IMR-90 (cell line): ENCODE measurements around the gene GRM4. TPM values are rescaled to one million over a fixed set of nuclear protein-coding genes. Genes with fewer than 3 reads are reported as not detected.

Experiments used
- ATAC-seq: fragments of 200-7000 bp; cut with Tn5 transposase; 2 replicates; pipeline ENCODE4 v1.9.1; 2020; ENCODE audit warnings: low read depth, mild to moderate bottlenecking, moderate library complexity
- BruUV-seq: library from RNA; stranded (reverse); fragments of 400-500 nt; replicated peaks from 2 replicates; lab custom pipeline; 2021; lab: Mats Ljungman, UMichigan
- CTCF ChIA-PET: fragments of 300-600 bp; formaldehyde crosslinking; extraction: SDS; loops from one replicate; lab custom pipeline; 2021; ENCODE audit warnings: antibody characterized with exemption; lab: Yijun Ruan, JAX
- POLR2A ChIA-PET: fragments of 300-600 bp; sonication (Branson Sonifier 250); formaldehyde crosslinking; loops from one replicate; lab custom pipeline; 2022; ENCODE audit warnings: antibody characterized with exemption; ENCODE audit not compliant: unreplicated experiment; lab: Charles Lee
- DNase-seq: peaks from one replicate; pipeline ENCODE4 v3.0.0; 2013
- H2AFZ ChIP-seq: replicated peaks from 2 replicates; pipeline ENCODE3; 2013; ENCODE audit warnings: low read length, mild to moderate bottlenecking; ENCODE audit not compliant: poor library complexity
- H2AK5ac ChIP-seq: 2 replicates; pipeline ENCODE4 v1.6.1; 2013; ENCODE audit warnings: low read depth, low read length, inconsistent platforms
- H2AK9ac ChIP-seq: replicated peaks from 2 replicates; pipeline ENCODE3; 2013; ENCODE audit warnings: mild to moderate bottlenecking, low read depth, low read length, moderate library complexity; ENCODE audit not compliant: poor library complexity
- H2BK120ac ChIP-seq: 2 replicates; pipeline ENCODE4 v1.6.1; 2013; ENCODE audit warnings: low read depth, low read length, inconsistent platforms
- H2BK15ac ChIP-seq: 3 replicates; pipeline ENCODE4 v1.6.1; 2013; ENCODE audit warnings: low read depth, low read length, inconsistent platforms
- H2BK20ac ChIP-seq: 2 replicates; pipeline ENCODE4 v1.6.1; 2013; ENCODE audit warnings: low read depth, mild to moderate bottlenecking, inconsistent platforms, low read length, moderate library complexity
- H2BK5ac ChIP-seq: 2 replicates; pipeline ENCODE4 v1.6.1; 2013; ENCODE audit warnings: mild to moderate bottlenecking, low read depth, low read length, inconsistent platforms; ENCODE audit not compliant: poor library complexity, severe bottlenecking
- H3K14ac ChIP-seq: replicated peaks from 2 replicates; pipeline ENCODE4 v1.6.1; 2013; ENCODE audit warnings: low read depth, low read length, inconsistent platforms
- H3K18ac ChIP-seq: 2 replicates; pipeline ENCODE4 v1.6.1; 2013; ENCODE audit warnings: low read depth, low read length, control low read depth
- H3K23ac ChIP-seq: 2 replicates; pipeline ENCODE4 v1.6.1; 2013; ENCODE audit warnings: low read depth, low read length, inconsistent platforms
- H3K27ac ChIP-seq: 2 replicates; pipeline ENCODE4 v1.5.1; 2013; ENCODE audit warnings: mild to moderate bottlenecking, control low read depth, low read length; ENCODE audit not compliant: insufficient read depth
- H3K27me3 ChIP-seq: 2 replicates; pipeline ENCODE4 v1.6.1; 2013; ENCODE audit warnings: low read length; ENCODE audit not compliant: control insufficient read depth, insufficient read depth
- H3K36me3 ChIP-seq: 2 replicates; pipeline ENCODE4 v1.6.1; 2013; ENCODE audit warnings: low read length, mixed read lengths; ENCODE audit not compliant: control insufficient read depth, insufficient read depth
- H3K4ac ChIP-seq: 2 replicates; pipeline ENCODE4 v1.6.1; 2013; ENCODE audit warnings: low read depth, low read length, inconsistent platforms
- H3K4me1 ChIP-seq: 2 replicates; pipeline ENCODE4 v1.6.1; 2013; ENCODE audit warnings: low read length, mixed read lengths; ENCODE audit not compliant: control insufficient read depth, insufficient read depth
- H3K4me2 ChIP-seq: 2 replicates; pipeline ENCODE4 v1.6.1; 2013; ENCODE audit warnings: low read depth, mild to moderate bottlenecking, control low read depth, low read length, moderate library complexity
- H3K4me3 ChIP-seq: 2 replicates; pipeline ENCODE4 v1.5.1; 2013; ENCODE audit warnings: low read depth, mild to moderate bottlenecking, control low read depth, low read length, moderate library complexity; ENCODE audit not compliant: insufficient read depth
- H3K56ac ChIP-seq: 2 replicates; pipeline ENCODE4 v1.6.1; 2013; ENCODE audit warnings: low read length, inconsistent platforms; ENCODE audit not compliant: insufficient read depth; ENCODE audit errors: extremely low read depth
- H3K79me1 ChIP-seq, 2 experiments: 2 replicates each; pipeline ENCODE4 v1.6.1; 2013; ENCODE audit warnings: low read length in 2 of 2, inconsistent platforms in 1 of 2, low read depth in 1 of 2
- H3K9ac ChIP-seq: 2 replicates; pipeline ENCODE4 v1.6.1; 2013; ENCODE audit warnings: low read depth, low read length, control low read depth
- H3K9me1 ChIP-seq: 2 replicates; pipeline ENCODE4 v1.6.1; 2013; ENCODE audit warnings: low read length, inconsistent platforms; ENCODE audit not compliant: insufficient read depth
- H3K9me3 ChIP-seq: 2 replicates; pipeline ENCODE4 v1.6.1; 2013; ENCODE audit warnings: low read length; ENCODE audit not compliant: control insufficient read depth, insufficient read depth
- H4K20me1 ChIP-seq: 2 replicates; pipeline ENCODE4 v1.6.1; 2013; ENCODE audit warnings: low read length, inconsistent platforms; ENCODE audit not compliant: insufficient read depth
- H4K5ac ChIP-seq: 2 replicates; pipeline ENCODE4 v1.6.1; 2013; ENCODE audit warnings: mild to moderate bottlenecking, low read depth, low read length, control low read depth
- H4K8ac ChIP-seq, 2 experiments: 2 replicates each; pipeline ENCODE4 v1.6.1; 2013; ENCODE audit warnings: low read depth in 2 of 2, low read length in 2 of 2, control low read depth in 1 of 2, inconsistent platforms in 1 of 2
- H4K91ac ChIP-seq: 2 replicates; pipeline ENCODE4 v1.6.1; 2013; ENCODE audit warnings: low read depth, low read length, inconsistent platforms; ENCODE audit not compliant: insufficient read depth
- BHLHE40 ChIP-seq: fragments of 150-350 bp; IDR thresholded peaks from 2 replicates; pipeline ENCODE4 v1.6.1; 2016; ENCODE audit warnings: mild to moderate bottlenecking, low read depth, low read length
- CEBPB ChIP-seq: IDR thresholded peaks from 2 replicates; pipeline ENCODE4 v1.6.1; 2012; ENCODE audit warnings: low read depth, low read length, improper control_type of control experiment
- CHD1 ChIP-seq: IDR thresholded peaks from 2 replicates; pipeline ENCODE4 v1.6.1; 2012; ENCODE audit warnings: low read depth, low read length, improper control_type of control experiment
- CTCF ChIP-seq: conservative IDR thresholded peaks from 2 replicates; pipeline ENCODE4 v1.5.1; 2012; ENCODE audit warnings: mild to moderate bottlenecking, low read depth, low read length, improper control_type of control experiment
- ELK1 ChIP-seq: fragments of 150-350 bp; IDR thresholded peaks from 2 replicates; pipeline ENCODE4 v1.6.1; 2016; ENCODE audit warnings: low read depth, mild to moderate bottlenecking, low read length, moderate library complexity, borderline replicate concordance
- FOS ChIP-seq: fragments of 150-350 bp; IDR thresholded peaks from 2 replicates; pipeline ENCODE4 v1.6.1; 2016; ENCODE audit warnings: low read depth, low read length
- MAFK ChIP-seq: IDR thresholded peaks from 2 replicates; pipeline ENCODE4 v1.6.1; 2012; ENCODE audit warnings: low read depth, low read length, improper control_type of control experiment
- MXI1 ChIP-seq: IDR thresholded peaks from 2 replicates; pipeline ENCODE4 v1.6.1; 2012; ENCODE audit warnings: low read depth, mild to moderate bottlenecking, low read length, moderate library complexity, borderline replicate concordance
- NFE2L2 ChIP-seq: fragments of 150-350 bp; IDR thresholded peaks from 2 replicates; pipeline ENCODE4 v1.6.1; 2016; ENCODE audit warnings: low read depth, mild to moderate bottlenecking, low read length
- POLR2A ChIP-seq: IDR thresholded peaks from 2 replicates; pipeline ENCODE4 v1.6.1; 2012; ENCODE audit warnings: mild to moderate bottlenecking, low read depth, low read length
- RCOR1 ChIP-seq: IDR thresholded peaks from 2 replicates; pipeline ENCODE4 v1.6.1; 2012; ENCODE audit warnings: mild to moderate bottlenecking, low read length, improper control_type of control experiment; ENCODE audit not compliant: insufficient replicate concordance
- RFX5 ChIP-seq: IDR thresholded peaks from 2 replicates; pipeline ENCODE4 v1.8.0; 2012; ENCODE audit warnings: low read depth, mild to moderate bottlenecking, low read length, moderate library complexity
- WGBS, 2 experiments: methylation state at CpG; one replicate each; pipeline versions ENCODE4 v1.1.5 to v1.1.7; 2013; ENCODE audit warnings: missing lambda C conversion rate in 2 of 2; ENCODE audit not compliant: insufficient read length in 1 of 2; ENCODE audit errors: extremely low coverage in 2 of 2; 5-methylcytosine and 5-hydroxymethylcytosine counted together
- dilution Hi-C: fragments of 300-500 bp; cut with HindIII; formaldehyde crosslinking; loops from one replicate; pipeline ENCODE4 v1.14.3; 2018; ENCODE audit warnings: low sequenced_read_pairs; ENCODE audit not compliant: unreplicated experiment
- in situ Hi-C: fragments of 300-500 bp; cut with MboI; formaldehyde crosslinking; loops from 3 replicates; pipeline ENCODE4 v1.14.3; 2019; ENCODE audit warnings: low sequenced_read_pairs, inconsistent platforms, mixed read lengths
- intact Hi-C: fragments of 100-400 bp; cut with micrococcal nuclease; formaldehyde crosslinking; loops from 2 replicates; pipeline ENCODE4 v1.10.0; 2022
- polyA plus RNA-seq, 3 experiments: library from polyadenylated mRNA; depleted of rRNA; stranded (reverse); fragments of >200 nt; gene quantifications; 2 replicates each; pipeline ENCODE4 v1.2.3, GENCODE V29; 2012; ENCODE audit warnings: low replicate concordance in 1 of 3
- total RNA-seq: library from RNA; depleted of rRNA; stranded (reverse); fragments of >200 nt; gene quantifications from 2 replicates; pipeline ENCODE4 v1.2.3, GENCODE V29; 2012

GRM4 gene
- total and polyA plus RNA-seq, 2 of the 4 experiments (the other 2 are of a cell fraction), result 0.02 TPM; not detected in 1

GRCh38 chr6:33977606-33978411 lies 168.1 kb downstream of the GRM4 start (continued):
- no peak for TF ChIP-seq MAFK

- H3K56ac ChIP-seq, result no peak overlapping the region
- H3K36me3 ChIP-seq, result no peaks in the 10 kb centered on the region
- dilution Hi-C loops (no loop called here), in situ Hi-C loops (no loop called here), intact Hi-C loops (no loop called here)
- H2BK5ac ChIP-seq, result no peak overlapping the region
- H3K79me1 ChIP-seq, result no peaks in the 10 kb centered on the region
- no peak overlapping the region for H4K8ac ChIP-seq
- no peak overlapping the region for H3K4me2 ChIP-seq
- no peaks in the 10 kb centered on the region for H3K4me1 ChIP-seq
- H3K27me3 ChIP-seq, result peaks cover 64% of the 10 kb centered on the region
- ATAC-seq, result no peak
- no peak overlapping the region for H2AFZ ChIP-seq
- ChIA-PET CTCF (no interaction called here), POLR2A (no interaction called here)
- no peak overlapping the region for H3K4me3 ChIP-seq
- no peak overlapping the region for H2AK9ac ChIP-seq
- H2BK120ac ChIP-seq, result no peak overlapping the region
- no peak overlapping the region for H2BK20ac ChIP-seq
- H3K9ac ChIP-seq, result no peak overlapping the region
- DNase-seq, result no peak
- H3K23ac ChIP-seq, result no peak overlapping the region
- H4K20me1 ChIP-seq, result no peaks in the 10 kb centered on the region; the same call in 1 of the 2 replicates
- H3K18ac ChIP-seq, result no peak overlapping the region
- no peak overlapping the region for H3K14ac ChIP-seq
- no peak overlapping the region for H2AK5ac ChIP-seq
- no TSS peak for BruUV-seq
- H3K4ac ChIP-seq, result no peak overlapping the region
- no peak overlapping the region for H4K91ac ChIP-seq
- WGBS, 2 experiments, result 65% methylated on average over 4 of the region's 9 CpGs; no CpG with 5 or more reads in 1 of the 2 experiments
- no peak overlapping the region for H2BK15ac ChIP-seq
- no peaks in the 10 kb centered on the region for H3K9me1 ChIP-seq
- H3K9me3 ChIP-seq, result peaks cover 3% of the 10 kb centered on the region
- H3K27ac ChIP-seq, result no peak overlapping the region
- H4K5ac ChIP-seq, result no peak overlapping the region
- no peak for TF ChIP-seq RCOR1
- TF ChIP-seq MAFK, result no peak
- no peak for TF ChIP-seq NFE2L2
- no peak for TF ChIP-seq BHLHE40
- no peak for TF ChIP-seq CTCF
- no peak for TF ChIP-seq MXI1
- TF ChIP-seq FOS, result no peak
- no peak for TF ChIP-seq ELK1
- TF ChIP-seq POLR2A, result no peak
- no peak for TF ChIP-seq CHD1
- no peak for TF ChIP-seq CEBPB
- no peak for TF ChIP-seq RFX5
Measured at GRCh38 chr6:33976437-33977360, 169.2 kb downstream of the GRM4 start.
